Endometrial microvascular endothelial cells (primary cell): Measurements from ENCODE around the gene SMAD6. TPM values are rescaled to one million over a fixed set of nuclear protein-coding genes. Genes with fewer than 3 reads are reported as not detected.

ENCODE experiments used
- in situ Hi-C: cut with HindIII; loops from 2 replicates; pipeline ENCODE4 v1.10.0; 2017; ENCODE audit warnings: low sequenced_read_pairs, low pct_unique_long_range_greater_than_20kb; ENCODE audit errors: inconsistent ontology term
- total RNA-seq: library from RNA; depleted of rRNA; stranded (reverse); fragments of >200 nt; gene quantifications from one replicate; pipeline ENCODE4 v1.2.3, GENCODE V29; 2015; ENCODE audit errors: inconsistent ontology term

The SMAD6 gene
- total RNA-seq, 1 donor from 2014 or later = 4.2 TPM

DNA sequence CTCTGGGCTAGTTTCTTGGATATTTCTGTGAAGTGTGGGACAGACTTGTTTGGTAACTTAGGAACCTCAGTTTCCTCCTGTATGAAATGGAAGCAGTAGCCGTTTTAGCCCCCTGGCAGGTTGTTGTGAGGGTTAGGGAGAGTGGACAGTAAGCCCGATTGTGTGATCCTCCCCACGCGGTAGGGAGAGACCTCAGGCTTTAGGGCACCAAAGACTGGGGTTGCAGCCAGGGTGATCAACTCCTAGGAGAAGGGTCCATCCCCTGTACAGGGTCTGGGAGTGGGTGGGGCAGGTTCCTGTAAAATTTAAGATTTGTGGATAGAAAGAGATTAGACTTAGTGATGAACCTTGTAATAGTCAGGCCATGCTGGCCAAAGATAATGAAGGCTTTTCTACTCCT lies 120.5 kb downstream of the SMAD6 start:
- in situ Hi-C loops = no loop called here

DNA sequence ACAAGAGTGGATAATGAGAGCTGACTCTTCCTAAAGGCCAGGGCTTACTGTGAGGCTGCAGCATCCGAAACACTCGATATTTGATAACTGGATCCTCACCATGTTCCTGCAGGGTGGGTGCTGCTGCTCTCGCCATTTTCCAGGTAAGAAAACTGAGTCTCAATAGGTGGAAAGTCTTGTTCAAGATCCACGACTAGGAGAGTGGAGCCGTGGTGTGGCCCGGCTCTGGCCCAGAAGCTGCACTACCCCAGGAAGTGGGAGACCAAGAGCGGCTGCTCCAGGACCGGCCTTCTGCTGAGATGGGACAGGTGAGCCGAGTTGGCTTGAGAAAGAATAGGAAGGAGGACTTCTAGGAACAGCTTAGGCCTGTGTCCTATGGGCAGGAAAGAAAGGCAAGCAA lies 121.6 kb downstream of the SMAD6 start:
- in situ Hi-C loops = no loop called here

DNA sequence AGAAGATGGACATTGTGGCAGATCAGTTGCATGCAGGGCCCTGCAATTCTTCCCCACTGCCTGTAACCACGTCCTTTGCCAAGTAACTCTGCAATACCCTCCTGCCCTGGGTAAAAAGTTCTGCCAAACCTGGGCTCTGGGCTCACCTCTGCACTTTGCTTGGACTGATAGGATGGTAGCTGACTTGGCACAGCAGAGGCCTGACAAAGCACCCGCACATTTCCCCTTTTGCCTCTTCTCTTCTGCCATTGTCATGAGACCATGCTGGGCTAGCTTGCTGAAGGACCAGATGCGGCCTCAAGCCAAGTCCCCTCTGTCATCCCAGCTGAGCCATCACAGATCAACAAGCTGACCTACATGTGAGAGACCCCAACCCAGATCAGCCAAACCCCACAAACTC lies 122.4 kb downstream of the SMAD6 start:
- in situ Hi-C loops = no loop called here

DNA sequence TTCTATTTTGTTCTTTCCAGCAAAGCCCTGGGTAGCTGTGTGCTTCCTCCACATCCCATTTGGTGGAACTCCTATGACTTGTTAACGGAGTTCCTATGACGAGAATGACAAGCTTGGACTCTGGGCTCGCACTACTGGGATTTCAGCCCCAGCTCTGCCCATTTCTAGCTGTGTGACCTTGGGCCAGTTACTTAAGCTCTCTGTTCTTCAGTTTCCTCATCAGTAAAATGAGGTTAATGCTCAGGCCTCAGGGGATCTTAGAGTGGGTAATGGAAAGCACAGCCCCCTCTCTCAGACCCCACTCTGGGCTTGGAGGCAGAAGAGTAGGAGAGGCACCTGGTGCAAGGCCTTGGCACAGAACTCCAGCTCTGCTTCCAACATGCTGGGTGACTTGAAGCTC lies 123.1 kb downstream of the SMAD6 start:
- in situ Hi-C loops = loop anchor here (25.0 kb wide), 1 partner anchor 113 kb away; the partner anchor contains the start of gene SMAD6

DNA sequence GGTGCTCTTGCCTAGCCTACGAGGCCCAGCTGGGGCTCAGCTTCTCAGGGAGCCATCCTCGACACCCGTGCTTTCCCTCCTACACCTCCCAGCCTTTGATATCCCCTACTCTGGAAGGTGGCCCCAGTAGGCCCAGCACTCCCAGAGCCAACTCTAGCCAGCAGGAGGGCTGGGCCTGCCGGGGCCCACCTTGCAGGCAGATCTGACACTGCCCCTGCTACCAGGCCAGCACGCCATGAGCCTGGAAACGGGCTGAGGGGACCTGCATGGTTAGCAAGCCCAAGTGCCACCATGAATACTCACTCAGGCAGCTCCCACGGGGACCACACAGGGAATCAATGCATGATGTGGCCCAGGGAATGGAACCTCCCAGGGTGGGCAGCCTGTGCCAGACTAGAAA lies 123.7 kb downstream of the SMAD6 start:
- in situ Hi-C loops = loop anchor here (25.0 kb wide), 1 partner anchor 113 kb away; the partner anchor contains the start of gene SMAD6

DNA sequence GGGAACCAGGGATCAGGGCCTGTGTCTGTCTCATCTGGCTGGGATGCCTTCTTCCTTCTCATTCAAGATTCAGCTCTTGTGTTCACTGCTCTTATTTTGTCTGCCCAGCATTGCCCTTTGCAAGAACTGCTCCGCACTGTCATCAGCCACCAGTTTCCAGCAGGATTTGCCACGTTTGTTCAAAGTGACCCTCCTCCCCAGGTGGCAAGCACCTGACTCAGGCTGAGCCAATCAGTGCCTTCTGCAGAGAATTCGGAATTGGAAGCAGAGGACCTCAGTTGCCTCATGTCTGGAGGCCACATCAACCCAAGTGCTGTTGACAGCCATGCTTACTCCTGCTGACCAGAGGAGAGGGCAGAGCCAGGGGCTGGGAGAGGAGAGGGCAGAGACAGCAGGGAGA lies 124.5 kb downstream of the SMAD6 start:
- in situ Hi-C loops = loop anchor here (25.0 kb wide), 1 partner anchor 114 kb away; the partner anchor contains the start of gene SMAD6

DNA sequence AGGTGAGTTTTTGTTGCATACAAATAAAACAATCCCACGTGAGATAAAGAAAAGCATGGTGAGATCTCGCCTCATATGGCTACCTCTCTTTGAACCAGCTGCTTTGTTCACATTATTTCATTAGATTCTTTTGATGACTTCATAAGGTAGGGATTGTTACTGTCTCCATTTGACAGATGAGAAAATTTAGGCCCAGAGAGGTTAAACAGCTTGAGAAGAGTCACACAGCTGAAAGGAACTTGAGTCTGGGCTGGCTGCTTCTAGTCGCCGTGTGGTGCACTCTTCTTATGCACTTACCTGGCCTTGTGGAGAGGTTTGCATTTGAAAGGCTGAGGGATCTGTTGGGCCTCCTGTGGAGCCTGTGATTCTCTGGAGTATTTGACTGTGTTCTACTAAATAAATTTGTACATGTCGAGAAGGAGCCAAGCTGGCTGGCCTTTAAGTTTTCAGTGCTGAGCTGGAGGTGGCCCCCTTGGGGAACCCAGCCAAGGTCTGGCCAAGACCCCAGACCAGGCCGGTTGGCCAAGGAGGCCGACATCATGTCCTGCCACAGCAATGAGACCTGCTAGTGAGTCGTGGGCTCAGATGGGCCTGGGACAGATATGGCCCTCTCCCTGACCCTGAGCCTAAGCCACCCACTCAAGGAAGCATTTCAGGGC lies 125.1 kb downstream of the SMAD6 start:
- in situ Hi-C loops = loop anchor here (25.0 kb wide), 1 partner anchor 115 kb away; the partner anchor contains the start of gene SMAD6

DNA sequence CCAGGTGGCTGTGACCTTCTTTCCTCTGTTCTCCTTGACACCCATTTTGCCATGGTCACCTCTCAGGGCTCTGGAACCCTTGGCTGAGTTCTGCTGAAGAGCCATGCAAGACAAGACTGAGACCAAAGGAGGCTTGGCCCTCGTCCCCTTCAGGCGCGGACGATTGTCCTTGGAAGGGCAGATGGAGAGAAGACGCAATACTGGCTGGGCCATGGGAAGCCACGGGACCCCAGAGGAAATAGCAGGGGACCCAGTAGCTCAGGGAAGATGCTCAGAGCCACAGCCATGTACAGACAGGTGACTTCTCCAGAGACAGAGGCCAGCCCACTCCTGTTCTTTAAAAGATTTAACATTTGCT lies 125.6 kb downstream of the SMAD6 start:
- in situ Hi-C loops = loop anchor here (25.0 kb wide), 1 partner anchor 115 kb away; the partner anchor contains the start of gene SMAD6

DNA sequence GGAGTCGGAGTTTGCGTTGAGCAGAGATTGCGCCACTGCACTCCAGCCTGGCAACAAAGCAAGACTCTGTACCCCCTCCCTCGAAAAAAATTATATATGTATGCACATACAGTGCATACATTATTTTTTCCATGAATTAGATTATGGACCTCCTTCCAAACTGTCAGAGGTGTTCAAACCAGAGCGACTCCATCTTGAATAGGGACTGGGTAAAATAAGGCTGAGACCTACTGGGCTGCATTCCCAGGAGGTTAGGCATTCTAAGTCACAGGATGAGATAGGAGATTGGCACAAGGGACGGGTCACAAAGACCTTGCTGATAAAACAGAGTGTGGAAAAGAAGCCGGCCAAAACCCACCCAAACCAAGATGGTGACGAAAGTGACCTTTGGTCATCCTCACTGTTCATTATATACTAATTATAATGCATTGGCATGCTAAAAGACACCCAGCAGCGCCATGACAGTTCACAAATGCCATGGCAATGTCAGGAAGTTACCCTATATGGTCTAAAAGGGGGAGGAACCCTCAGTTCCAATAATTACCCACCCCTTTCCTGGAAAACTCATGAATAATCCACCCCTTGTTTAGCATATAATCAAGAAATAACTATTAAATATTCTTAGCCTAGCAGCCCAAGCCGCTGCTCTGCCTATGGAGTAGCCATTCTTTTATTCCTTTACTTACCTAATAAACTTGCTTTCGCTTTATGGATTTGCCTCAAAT lies 126.9 kb downstream of the SMAD6 start:
- in situ Hi-C loops = loop anchor here (25.0 kb wide), 1 partner anchor 117 kb away; the partner anchor contains the start of gene SMAD6

DNA sequence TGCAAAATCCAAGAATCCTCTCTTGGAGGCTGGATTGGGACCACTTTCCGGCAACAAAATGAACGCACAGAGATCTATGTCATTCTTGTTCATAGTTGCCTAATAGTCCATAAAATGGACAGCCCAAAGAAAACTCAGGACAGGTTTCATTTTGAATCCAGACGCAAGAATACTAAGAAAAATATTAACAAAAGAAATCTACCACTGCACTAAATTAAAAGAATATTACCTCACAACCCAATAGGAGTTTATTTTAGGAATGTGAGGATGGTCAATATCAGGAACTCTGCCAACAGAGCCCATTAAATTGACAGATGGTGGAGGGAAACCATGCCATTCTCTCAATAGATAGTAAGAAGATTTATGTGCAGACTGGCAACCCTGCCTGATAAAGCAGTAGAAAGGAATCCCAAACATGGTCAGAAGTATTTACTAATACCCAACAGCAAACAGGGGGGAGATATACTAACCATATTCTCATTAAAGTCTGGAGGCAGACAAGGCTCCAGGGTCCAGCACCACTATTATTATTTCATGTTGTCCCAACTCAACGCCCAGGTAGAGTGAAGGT lies 127.6 kb downstream of the SMAD6 start:
- in situ Hi-C loops = loop anchor here (25.0 kb wide), 1 partner anchor 117 kb away; the partner anchor contains the start of gene SMAD6

DNA sequence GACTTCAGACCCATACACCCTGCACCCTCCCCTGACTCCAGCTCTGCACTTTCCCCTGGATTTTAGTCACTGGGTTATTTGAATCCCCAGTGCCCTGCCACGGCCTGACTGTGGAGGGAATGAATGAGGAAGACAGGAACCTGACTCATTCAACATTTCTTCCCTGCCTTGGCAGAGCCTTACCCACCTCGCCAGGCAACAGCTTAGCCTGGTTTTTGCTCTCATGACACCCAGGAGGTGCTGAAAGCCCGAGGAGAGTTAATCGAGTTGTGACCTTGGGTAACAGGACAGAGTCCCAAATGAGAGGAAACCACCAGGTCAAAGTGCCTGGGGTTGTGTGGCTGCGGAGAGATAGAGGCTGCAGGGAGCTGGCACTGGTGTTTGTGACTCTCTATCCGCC lies 128.3 kb downstream of the SMAD6 start:
- in situ Hi-C loops = loop anchor here (25.0 kb wide), 1 partner anchor 118 kb away; the partner anchor contains the start of gene SMAD6

DNA sequence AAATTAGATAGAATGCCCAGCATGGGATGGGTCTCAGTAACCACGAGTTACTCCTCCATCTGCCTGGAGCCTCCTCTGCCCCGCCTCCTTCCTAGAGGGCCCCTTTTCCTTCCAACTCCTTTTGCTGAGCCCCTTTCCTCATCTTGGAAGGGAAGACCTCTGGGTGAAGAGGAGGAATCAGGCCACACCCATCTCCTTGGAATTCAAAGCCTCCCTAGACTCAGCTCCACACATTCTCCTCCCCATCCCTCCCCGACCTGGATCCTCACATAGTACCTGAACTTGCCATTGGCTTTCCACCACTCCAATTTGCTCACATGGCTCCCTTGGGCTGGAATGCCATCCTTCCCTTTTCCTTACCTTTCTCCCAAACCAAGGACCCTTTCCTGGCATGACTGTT lies 128.8 kb downstream of the SMAD6 start:
- in situ Hi-C loops = loop anchor here (25.0 kb wide), 1 partner anchor 119 kb away; the partner anchor contains the start of gene SMAD6

DNA sequence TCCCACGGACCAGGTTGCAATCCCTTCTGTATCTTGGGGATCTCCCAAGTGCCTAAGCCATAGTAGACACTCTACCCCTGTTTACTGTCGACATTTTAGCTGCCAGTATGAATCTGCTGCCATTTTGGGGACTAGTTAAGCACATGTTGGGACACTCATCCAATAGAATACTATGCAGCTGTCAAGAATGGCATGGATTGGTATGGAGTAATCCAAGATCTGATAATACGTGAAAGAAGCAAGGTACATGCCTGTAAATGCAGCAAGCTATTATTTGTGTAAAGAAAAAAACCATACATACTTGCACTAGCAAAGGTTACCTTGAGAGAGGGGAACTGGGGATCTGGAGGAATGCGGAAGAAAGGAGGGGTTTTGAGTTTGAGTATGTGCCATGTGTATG lies 129.3 kb downstream of the SMAD6 start:
- in situ Hi-C loops = loop anchor here (25.0 kb wide), 1 partner anchor 119 kb away; the partner anchor contains the start of gene SMAD6

DNA sequence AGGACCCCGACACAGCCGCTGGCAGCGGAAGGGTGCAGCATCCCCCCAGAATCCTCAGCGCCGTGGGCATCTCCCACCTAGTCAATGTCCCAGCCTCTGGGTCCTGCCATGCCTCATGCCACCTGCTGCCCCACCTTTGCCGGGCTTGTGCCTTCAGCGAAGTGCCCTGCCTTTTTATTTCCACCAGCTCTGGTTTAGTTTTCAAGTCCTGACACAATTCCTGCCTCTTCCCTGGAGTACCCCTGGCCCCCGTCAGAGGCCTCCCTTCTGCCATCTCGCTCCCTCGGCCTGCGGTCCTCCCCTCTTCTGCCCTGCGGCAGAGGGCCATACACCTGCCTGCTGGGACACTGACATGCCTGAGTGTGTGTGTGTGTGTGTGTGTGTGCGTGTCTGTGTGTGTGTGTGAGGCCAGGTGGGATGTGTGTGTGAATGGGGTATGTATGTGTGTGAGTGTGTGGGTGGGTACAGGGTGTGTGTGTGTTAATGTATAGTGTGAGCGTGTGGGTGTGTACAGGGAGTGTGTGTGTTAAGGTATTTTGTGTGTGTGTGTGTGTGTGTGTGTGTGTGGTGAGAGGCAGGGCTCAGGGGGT lies 129.9 kb downstream of the SMAD6 start:
- in situ Hi-C loops = loop anchor here (25.0 kb wide), 1 partner anchor 120 kb away; the partner anchor contains the start of gene SMAD6

Other genes starting within 250 kb of the SMAD6 start
- 19.3 TPM for gene SNAPC5, start 204.5 kb upstream of the SMAD6 start, total RNA-seq
- 4,171 TPM for gene RPL4, start 197.4 kb upstream of the SMAD6 start, total RNA-seq
- 33.9 TPM for gene ZWILCH, start 196.9 kb upstream of the SMAD6 start, total RNA-seq
- not detected for gene LCTL, start 136.2 kb upstream of the SMAD6 start, total RNA-seq